ENCODE data around the gene STEAP1.

DNA sequence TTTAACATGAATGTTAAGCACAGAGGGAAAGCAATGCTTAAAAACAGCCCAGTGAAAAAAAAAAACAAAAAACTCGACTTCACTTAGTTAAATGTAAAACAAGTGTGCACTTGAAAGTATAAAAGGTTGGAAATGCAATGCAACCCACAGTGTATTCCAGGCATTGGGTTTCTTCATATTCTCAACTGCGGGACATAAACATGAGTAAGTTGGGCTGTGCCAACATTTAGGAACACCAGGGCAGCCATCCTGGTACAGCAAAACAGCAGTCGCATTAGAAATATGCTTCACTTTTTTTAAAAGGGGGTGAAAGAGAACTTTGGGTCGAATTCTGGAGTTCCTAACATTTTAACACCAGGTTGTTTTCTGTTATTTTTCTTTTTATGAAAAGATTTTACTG lies 937 bp downstream of the STEAP1 start:
- TF ChIP-seq, protein P1, sequence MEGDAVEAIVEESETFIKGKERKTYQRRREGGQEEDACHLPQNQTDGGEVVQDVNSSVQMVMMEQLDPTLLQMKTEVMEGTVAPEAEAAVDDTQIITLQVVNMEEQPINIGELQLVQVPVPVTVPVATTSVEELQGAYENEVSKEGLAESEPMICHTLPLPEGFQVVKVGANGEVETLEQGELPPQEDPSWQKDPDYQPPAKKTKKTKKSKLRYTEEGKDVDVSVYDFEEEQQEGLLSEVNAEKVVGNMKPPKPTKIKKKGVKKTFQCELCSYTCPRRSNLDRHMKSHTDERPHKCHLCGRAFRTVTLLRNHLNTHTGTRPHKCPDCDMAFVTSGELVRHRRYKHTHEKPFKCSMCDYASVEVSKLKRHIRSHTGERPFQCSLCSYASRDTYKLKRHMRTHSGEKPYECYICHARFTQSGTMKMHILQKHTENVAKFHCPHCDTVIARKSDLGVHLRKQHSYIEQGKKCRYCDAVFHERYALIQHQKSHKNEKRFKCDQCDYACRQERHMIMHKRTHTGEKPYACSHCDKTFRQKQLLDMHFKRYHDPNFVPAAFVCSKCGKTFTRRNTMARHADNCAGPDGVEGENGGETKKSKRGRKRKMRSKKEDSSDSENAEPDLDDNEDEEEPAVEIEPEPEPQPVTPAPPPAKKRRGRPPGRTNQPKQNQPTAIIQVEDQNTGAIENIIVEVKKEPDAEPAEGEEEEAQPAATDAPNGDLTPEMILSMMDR (conservative IDR thresholded peaks at IDR 0.05; ENCODE audit: low read length) = no peak
- no peak for TF ChIP-seq EZH2phosphoT487 (IDR thresholded peaks at IDR 0.05; ENCODE audit: borderline replicate concordance)
